Omental fat pad (tissue), 4 donors: Measurements from ENCODE around the gene CDS2. TPM values are rescaled to one million over a fixed set of nuclear protein-coding genes. Genes with fewer than 3 reads are reported as not detected.

ENCODE experiments used
- ATAC-seq: fragments of 150-250 bp; one replicate; pipeline ENCODE4 v1.9.1; 2016; ENCODE audit warnings: mild to moderate bottlenecking, moderate library complexity; ENCODE audit not compliant: low FRiP score
- DNase-seq: peaks from one replicate; pipeline ENCODE4 v3.0.0-alpha.2; 2019; ENCODE audit warnings: low spot score
- small RNA-seq: library from RNA; depleted of rRNA; stranded (forward); fragments of <200 nt; gene quantifications from one replicate; pipeline ENCODE3, GENCODE V24; 2016
- total RNA-seq, 4 donors: library from RNA; depleted of rRNA; stranded (reverse); fragments of >200 nt; gene quantifications; one replicate each; pipeline ENCODE4 v1.1.0, GENCODE V29; 2016
- TF ChIP-seq, protein P1 (sequence below), 3 donors: fragments of 450-650 bp; IDR thresholded peaks; one replicate each; pipeline ENCODE4 v1.5.1; 2016 to 2017; ENCODE audit warnings: antibody characterized with exemption in 3 of 3, mild to moderate bottlenecking in 3 of 3, moderate library complexity in 2 of 3

CDS2 gene
- total RNA-seq, 4 donors from 2014 or later = 27.5 to 49.5 (median 35.5) TPM

DNA sequence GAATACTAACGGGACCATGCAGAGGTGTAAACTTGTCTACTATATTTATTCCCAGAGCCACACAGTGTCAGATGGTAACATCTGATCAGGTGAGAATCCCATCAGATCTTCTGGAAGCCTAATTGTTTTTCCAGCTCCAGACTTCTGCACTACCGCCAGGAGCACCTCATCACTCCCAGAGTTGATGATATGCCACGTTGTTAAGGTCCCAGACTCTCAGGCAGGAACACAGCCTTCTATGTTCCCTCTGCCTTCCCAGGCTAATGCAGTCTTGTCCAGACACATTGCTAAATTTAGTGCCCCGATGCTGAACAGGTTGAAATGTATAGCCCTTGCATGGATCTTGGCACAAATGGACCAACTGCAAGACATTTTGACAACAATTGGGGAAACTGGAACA, 103.7 kb downstream of the CDS2 start:
- DNase-seq (no peak), ATAC-seq (no peak)
- TF ChIP-seq, protein P1, sequence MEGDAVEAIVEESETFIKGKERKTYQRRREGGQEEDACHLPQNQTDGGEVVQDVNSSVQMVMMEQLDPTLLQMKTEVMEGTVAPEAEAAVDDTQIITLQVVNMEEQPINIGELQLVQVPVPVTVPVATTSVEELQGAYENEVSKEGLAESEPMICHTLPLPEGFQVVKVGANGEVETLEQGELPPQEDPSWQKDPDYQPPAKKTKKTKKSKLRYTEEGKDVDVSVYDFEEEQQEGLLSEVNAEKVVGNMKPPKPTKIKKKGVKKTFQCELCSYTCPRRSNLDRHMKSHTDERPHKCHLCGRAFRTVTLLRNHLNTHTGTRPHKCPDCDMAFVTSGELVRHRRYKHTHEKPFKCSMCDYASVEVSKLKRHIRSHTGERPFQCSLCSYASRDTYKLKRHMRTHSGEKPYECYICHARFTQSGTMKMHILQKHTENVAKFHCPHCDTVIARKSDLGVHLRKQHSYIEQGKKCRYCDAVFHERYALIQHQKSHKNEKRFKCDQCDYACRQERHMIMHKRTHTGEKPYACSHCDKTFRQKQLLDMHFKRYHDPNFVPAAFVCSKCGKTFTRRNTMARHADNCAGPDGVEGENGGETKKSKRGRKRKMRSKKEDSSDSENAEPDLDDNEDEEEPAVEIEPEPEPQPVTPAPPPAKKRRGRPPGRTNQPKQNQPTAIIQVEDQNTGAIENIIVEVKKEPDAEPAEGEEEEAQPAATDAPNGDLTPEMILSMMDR (IDR thresholded peaks at IDR 0.05) = no peak

DNA sequence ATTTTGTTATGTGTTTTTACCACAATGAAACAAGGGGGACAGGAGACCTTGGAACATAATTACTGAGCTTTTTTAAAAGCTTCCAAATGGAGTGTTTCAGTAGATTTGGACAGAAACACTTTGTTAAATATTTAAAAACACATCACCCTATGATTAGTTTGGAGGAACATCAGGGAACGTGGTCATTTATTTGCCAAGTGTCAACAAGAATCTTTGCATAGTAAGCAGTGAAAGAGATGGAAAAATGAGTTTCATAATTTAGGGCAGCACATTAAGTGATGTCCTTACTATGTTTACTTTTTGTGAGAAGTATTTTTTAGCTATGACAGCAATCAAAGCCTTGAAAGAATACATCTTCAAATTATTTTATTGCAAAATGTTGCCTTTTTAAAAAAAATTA, 107.3 kb downstream of the CDS2 start:
- ATAC-seq = no peak
- TF ChIP-seq, protein P1 (IDR thresholded peaks at IDR 0.05) = no peak
- DNase-seq = no peak

DNA sequence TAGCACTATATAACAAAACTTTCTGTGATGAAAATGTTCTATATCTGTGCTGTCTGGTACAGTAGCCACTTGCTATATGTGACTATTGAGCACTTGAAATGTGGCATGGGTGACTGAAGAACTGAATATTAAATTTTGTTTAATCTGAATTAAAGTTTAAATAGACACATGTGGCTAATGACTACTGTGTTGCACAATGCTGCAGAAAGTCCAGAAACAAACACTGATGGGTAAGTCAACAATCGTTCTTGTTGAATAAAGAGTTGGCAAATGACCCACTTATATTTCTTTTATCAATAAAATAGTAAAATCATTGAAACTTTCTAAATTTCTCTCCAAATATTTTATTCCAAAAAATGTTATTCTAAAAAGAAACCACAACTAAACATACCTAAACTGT, 108.2 kb downstream of the CDS2 start:
- TF ChIP-seq, protein P1 (IDR thresholded peaks at IDR 0.05) = no peak
- DNase-seq = no peak
- no peak for ATAC-seq

Small RNAs within 50 kb of the gene (small RNA-seq; reads per million reads assigned to genes)
- gene RF00019 (not detected), gene RF00568 (not detected), gene RNA5SP474 (not detected)

Other genes with a start within 250 kb of the CDS2 start
- gene SLC23A2, start 125.5 kb upstream of the CDS2 start, total RNA-seq = 10 to 100 TPM; 17.1 to 22.9 (median 20.1) TPM
- 100 to 1,000 TPM in 3 of 4 donors, 10 to 100 TPM in 1; 86.5 to 138 (median 127) TPM for gene TMEM230, start 13.9 kb upstream of the CDS2 start, total RNA-seq
- 10 to 100 TPM; 26.4 to 38.6 (median 30.9) TPM for gene PCNA, start 7.0 kb upstream of the CDS2 start, total RNA-seq
- gene PROKR2, start 189.9 kb downstream of the CDS2 start, total RNA-seq = not detected